Endothelial cell of umbilical vein (primary cell): ENCODE data around the gene PRKAG2. TPM values are rescaled to one million over a fixed set of nuclear protein-coding genes. Genes with fewer than 3 reads are reported as not detected.

Experiments used
- BruUV-seq: library from RNA; stranded (reverse); fragments of 400-500 nt; replicated peaks from 2 replicates; lab custom pipeline; 2021; lab: Mats Ljungman, UMichigan
- CTCF ChIA-PET: fragments of 300-600, 350-600 bp; sonication (Branson Sonifier 250); formaldehyde crosslinking; loops from one replicate; lab custom pipeline; 2021; ENCODE audit warnings: antibody characterized with exemption, inconsistent platforms; lab: Charles Lee
- POLR2A ChIA-PET: fragments of 300-600, 350-600 bp; sonication (Branson Sonifier 250); formaldehyde crosslinking; loops from one replicate; lab custom pipeline; 2021; ENCODE audit warnings: antibody characterized with exemption, inconsistent platforms; lab: Charles Lee
- DNase-seq: peaks from one replicate; pipeline ENCODE4 v3.0.0-alpha.2; 2011; ENCODE audit warnings: low read depth, low spot score
- FAIRE-seq: peaks from 2 replicates; lab custom pipeline; 2011; peaks lifted over from hg19 to GRCh38; lab: Jason Lieb, UNC
- H2AFZ ChIP-seq: 2 replicates; pipeline ENCODE4 v1.6.0; 2012; ENCODE audit warnings: low read depth, low read length, control low read depth, inconsistent platforms
- H3K27ac ChIP-seq: 2 replicates; pipeline ENCODE4 v1.5.1; 2011; ENCODE audit warnings: low read depth, mild to moderate bottlenecking, control low read depth, low read length, moderate library complexity; ENCODE audit not compliant: insufficient read depth
- H3K27me3 ChIP-seq, 2 experiments: 2 replicates each; pipeline versions ENCODE4 v1.6.0 to v1.6.1; 2011; ENCODE audit warnings: low read length in 2 of 2, mixed read lengths in 1 of 2; ENCODE audit not compliant: control insufficient read depth in 2 of 2, insufficient read depth in 2 of 2
- H3K36me3 ChIP-seq, 2 experiments: 2 replicates in 1 of 2; 3 replicates in 1 of 2; pipeline ENCODE4 v1.5.1; 2011; ENCODE audit warnings: low read length in 2 of 2, mild to moderate bottlenecking in 1 of 2, moderate library complexity in 1 of 2; ENCODE audit not compliant: control insufficient read depth in 2 of 2, insufficient read depth in 2 of 2; ENCODE audit errors: extremely low read depth in 1 of 2
- H3K4me1 ChIP-seq: 3 replicates; pipeline ENCODE4 v1.5.1; 2011; ENCODE audit warnings: mild to moderate bottlenecking, low read length; ENCODE audit not compliant: control insufficient read depth, insufficient read depth; ENCODE audit errors: extremely low read depth
- H3K4me2 ChIP-seq: 2 replicates; pipeline ENCODE4 v1.6.1; 2011; ENCODE audit warnings: low read length, control low read depth, mixed read lengths; ENCODE audit not compliant: insufficient read depth
- H3K4me3 ChIP-seq, 3 experiments: fragments of 200-600 bp in 1 of 3; sonication (generic), shearing (Covaris generic) in 1 of 3; replicated peaks in 1 of 3; 2 replicates each; pipeline ENCODE4 v1.5.1; 2011 to 2016; ENCODE audit warnings: control low read depth in 3 of 3, low read length in 3 of 3, mild to moderate bottlenecking in 2 of 3, inconsistent platforms in 1 of 3, low read depth in 1 of 3, moderate library complexity in 1 of 3; ENCODE audit not compliant: insufficient read depth in 1 of 3
- H3K79me2 ChIP-seq: 2 replicates; pipeline ENCODE4 v1.6.0; 2012; ENCODE audit warnings: low read length, inconsistent platforms; ENCODE audit not compliant: control insufficient read depth, insufficient read depth
- H3K9ac ChIP-seq: replicated peaks from 2 replicates; pipeline ENCODE3; 2011; ENCODE audit warnings: low read length, control low read depth; ENCODE audit not compliant: insufficient read depth; ENCODE audit errors: extremely low read depth
- H3K9me1 ChIP-seq: replicated peaks from 3 replicates; pipeline ENCODE4 v1.6.0; 2011; ENCODE audit warnings: mild to moderate bottlenecking, low read length; ENCODE audit not compliant: control insufficient read depth, insufficient read depth; ENCODE audit errors: extremely low read depth
- H3K9me3 ChIP-seq: replicated peaks from 2 replicates; pipeline ENCODE4 v1.5.1; 2012; ENCODE audit warnings: low read length, inconsistent platforms; ENCODE audit not compliant: control insufficient read depth, insufficient read depth
- H4K20me1 ChIP-seq: replicated peaks from 2 replicates; pipeline ENCODE3; 2011; ENCODE audit warnings: mild to moderate bottlenecking, low read length; ENCODE audit not compliant: control insufficient read depth, insufficient read depth; ENCODE audit errors: extremely low read depth
- EZH2 ChIP-seq: IDR thresholded peaks from 2 replicates; pipeline ENCODE4 v1.6.1; 2012; ENCODE audit warnings: borderline replicate concordance, low read depth, mild to moderate bottlenecking, moderate library complexity, low read length, inconsistent platforms; ENCODE audit not compliant: severe bottlenecking
- FOS ChIP-seq: IDR thresholded peaks from 2 replicates; pipeline ENCODE4 v1.6.1; 2011; ENCODE audit warnings: mild to moderate bottlenecking, low read length, moderate library complexity, borderline replicate concordance; ENCODE audit not compliant: insufficient read depth
- GATA2 ChIP-seq: IDR thresholded peaks from 2 replicates; pipeline ENCODE4 v1.7.0; 2011; ENCODE audit warnings: low read depth, mild to moderate bottlenecking, moderate library complexity, mixed read lengths, low read length; ENCODE audit not compliant: insufficient read length, insufficient read depth
- JUN ChIP-seq: IDR thresholded peaks from 2 replicates; pipeline ENCODE4 v1.6.1; 2011; ENCODE audit warnings: borderline replicate concordance, low read depth; ENCODE audit not compliant: insufficient read length, insufficient read depth
- MYC ChIP-seq: IDR thresholded peaks from one replicate; pipeline ENCODE4 v1.6.1; 2011; ENCODE audit warnings: mild to moderate bottlenecking, low read depth, low read length
- POLR2A ChIP-seq: IDR thresholded peaks from 2 replicates; pipeline ENCODE4 v1.6.1; 2012; ENCODE audit warnings: low read depth, mild to moderate bottlenecking, control low read depth, low read length
- POLR2AphosphoS5 ChIP-seq: IDR thresholded peaks from 2 replicates; pipeline ENCODE4 v1.6.1; 2012; ENCODE audit warnings: low read depth, mild to moderate bottlenecking, control low read depth, low read length, moderate library complexity; ENCODE audit not compliant: insufficient read depth
- dilution Hi-C: fragments of 300-500 bp; cut with MboI; formaldehyde crosslinking; loops from one replicate; pipeline ENCODE4 v1.15.0; 2019; ENCODE audit warnings: low sequenced_read_pairs; ENCODE audit not compliant: extremely low pct_ligation_motif_present
- intact Hi-C: fragments of 100-400 bp; cut with micrococcal nuclease; formaldehyde crosslinking; loops from one replicate; pipeline ENCODE4 v1.10.0; 2022
- polyA plus RNA-seq, 4 experiments: library from polyadenylated mRNA; depleted of rRNA in 3 of 4; stranded (reverse) in 3 of 4; unstranded in 1 of 4; fragments of >200 nt; gene quantifications; 2 replicates each; pipeline versions ENCODE4 v1.2.1 to v1.2.3, GENCODE V29; 2011 to 2012; ENCODE audit warnings: missing spikeins in 1 of 4
- total RNA-seq: library from RNA; stranded (reverse); gene quantifications from 2 replicates; pipeline ENCODE4 v1.2.3, GENCODE V29; 2021
- TF ChIP-seq, protein P1 (sequence below), 2 donors: IDR thresholded peaks; 1 replicate in 1 of 2; 2 replicates in 1 of 2; pipeline ENCODE4 v1.5.1; 2011; ENCODE audit warnings: low read length in 2 of 2, mild to moderate bottlenecking in 2 of 2, moderate library complexity in 2 of 2, control low read depth in 1 of 2, inconsistent platforms in 1 of 2, low read depth in 1 of 2; ENCODE audit not compliant: insufficient read depth in 1 of 2; ENCODE audit errors: extremely low read depth in 1 of 2
- TF ChIP-seq, protein P2 (sequence below): IDR thresholded peaks from 2 replicates; pipeline ENCODE4 v1.6.1; 2011; ENCODE audit not compliant: insufficient read depth, insufficient read length

The PRKAG2 gene
- total and polyA plus RNA-seq, 2 donors (not counting 3 experiments of a cell fraction or from before 2014, with no cell fraction given) = 19.3 to 51.5 TPM

DNA sequence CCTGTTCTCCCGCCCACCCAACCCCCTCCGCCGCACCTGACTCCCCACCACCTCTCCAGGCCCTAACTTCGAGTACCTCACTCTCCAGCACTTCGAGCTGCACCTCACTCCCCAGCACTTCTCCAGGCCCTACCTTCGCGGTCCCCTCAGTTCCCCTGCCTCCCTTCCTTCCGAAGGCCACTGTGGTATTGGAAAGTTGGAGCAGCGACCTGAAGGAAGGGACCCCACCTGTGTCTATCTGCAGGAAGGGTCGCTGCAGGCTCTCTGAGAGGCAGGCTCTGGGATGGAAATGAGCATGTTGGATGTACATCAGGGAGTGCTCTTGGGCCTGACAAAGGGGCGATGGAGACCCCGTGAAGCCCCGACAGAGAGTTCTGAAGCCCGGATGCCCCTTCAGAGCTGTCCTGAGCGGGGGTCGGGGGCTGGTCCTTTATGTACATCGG lies 122.2 kb downstream of the PRKAG2 start:
- H3K4me2 ChIP-seq = no peak overlapping the region
- H3K4me1 ChIP-seq = peaks cover 18% of the 10 kb centered on the region
- H3K4me3 ChIP-seq = no peak overlapping the region
- no peaks in the 10 kb centered on the region for H3K79me2 ChIP-seq
- dilution Hi-C loops (no loop called here), intact Hi-C loops (loop anchor here (1.0 to 2.0 kb wide), 9 partner anchors 18 to 391 kb away; no protein-coding TSS in a partner anchor)
- H3K36me3 ChIP-seq = no peaks in the 10 kb centered on the region
- CTCF ChIA-PET = interaction anchor here (0.7 to 2.2 kb wide), 17 partner anchors 10 to 306 kb away, joined by 3 to 23 read pairs (median 6); no protein-coding TSS in a partner anchor
- H3K9me1 ChIP-seq = no peaks in the 10 kb centered on the region
- H3K9me3 ChIP-seq = no peaks in the 10 kb centered on the region
- H3K27ac ChIP-seq = peak overlapping the region; percentile 83
- POLR2A ChIA-PET = no interaction called here
- peak overlapping the region; percentile 36 for H3K9ac ChIP-seq
- H2AFZ ChIP-seq = no peak overlapping the region
- BruUV-seq = TSS peak; percentile 47
- H4K20me1 ChIP-seq = no peaks in the 10 kb centered on the region
- TF ChIP-seq, protein P1, sequence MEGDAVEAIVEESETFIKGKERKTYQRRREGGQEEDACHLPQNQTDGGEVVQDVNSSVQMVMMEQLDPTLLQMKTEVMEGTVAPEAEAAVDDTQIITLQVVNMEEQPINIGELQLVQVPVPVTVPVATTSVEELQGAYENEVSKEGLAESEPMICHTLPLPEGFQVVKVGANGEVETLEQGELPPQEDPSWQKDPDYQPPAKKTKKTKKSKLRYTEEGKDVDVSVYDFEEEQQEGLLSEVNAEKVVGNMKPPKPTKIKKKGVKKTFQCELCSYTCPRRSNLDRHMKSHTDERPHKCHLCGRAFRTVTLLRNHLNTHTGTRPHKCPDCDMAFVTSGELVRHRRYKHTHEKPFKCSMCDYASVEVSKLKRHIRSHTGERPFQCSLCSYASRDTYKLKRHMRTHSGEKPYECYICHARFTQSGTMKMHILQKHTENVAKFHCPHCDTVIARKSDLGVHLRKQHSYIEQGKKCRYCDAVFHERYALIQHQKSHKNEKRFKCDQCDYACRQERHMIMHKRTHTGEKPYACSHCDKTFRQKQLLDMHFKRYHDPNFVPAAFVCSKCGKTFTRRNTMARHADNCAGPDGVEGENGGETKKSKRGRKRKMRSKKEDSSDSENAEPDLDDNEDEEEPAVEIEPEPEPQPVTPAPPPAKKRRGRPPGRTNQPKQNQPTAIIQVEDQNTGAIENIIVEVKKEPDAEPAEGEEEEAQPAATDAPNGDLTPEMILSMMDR (IDR thresholded peaks at IDR 0.05; ENCODE audit: extremely low read depth in 1 of 2, insufficient read depth in 1 of 2, low read depth in 1 of 2, low read length in 2 of 2) = no peak
- TF ChIP-seq JUN (no peak), POLR2AphosphoS5 (no peak)
- FAIRE-seq (no peak), DNase-seq (no peak)
- no peaks in the 10 kb centered on the region for H3K27me3 ChIP-seq

DNA sequence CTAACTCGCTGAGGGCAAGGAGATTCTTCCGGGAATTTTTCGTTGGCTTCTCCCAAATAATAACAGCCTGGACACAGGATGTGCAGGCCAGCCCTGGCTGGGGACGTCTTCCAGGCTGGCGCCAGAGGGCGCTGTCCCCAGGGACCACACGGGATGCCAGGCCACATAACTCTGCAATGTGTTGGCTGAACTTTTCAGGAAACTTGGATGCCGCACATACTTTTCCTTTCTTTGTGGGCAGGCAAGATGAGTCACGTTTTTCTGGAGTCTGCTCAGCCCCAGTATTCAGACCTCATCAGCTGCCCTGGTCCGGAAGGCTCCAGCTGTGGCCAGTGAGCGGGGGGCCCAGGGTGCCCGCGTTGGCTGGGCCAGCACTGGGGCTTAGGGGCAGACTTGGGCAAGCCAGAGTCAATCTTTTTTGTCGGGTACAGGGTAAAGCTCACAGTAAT lies 122.7 kb downstream of the PRKAG2 start:
- Histone ChIP-seq H3K4me3 (no peak overlapping the region), H3K36me3 (no peaks in the 10 kb centered on the region), H3K4me1 (peaks cover 18% of the 10 kb centered on the region), H3K9me3 (no peaks in the 10 kb centered on the region), H3K79me2 (no peaks in the 10 kb centered on the region), H3K4me2 (no peak overlapping the region), H2AFZ (peak overlapping the region; percentile 78), H3K9ac (peak overlapping the region; percentile 36), H3K27ac (peak overlapping the region; percentile 83), H4K20me1 (no peaks in the 10 kb centered on the region), H3K9me1 (no peaks in the 10 kb centered on the region), H3K27me3 (no peaks in the 10 kb centered on the region)
- POLR2A ChIA-PET = no interaction called here
- BruUV-seq = no TSS peak
- CTCF ChIA-PET = interaction anchor here (0.7 to 2.2 kb wide), 18 partner anchors 10 to 306 kb away, joined by 3 to 23 read pairs (median 6); no protein-coding TSS in a partner anchor
- FAIRE-seq (peak; percentile 99), DNase-seq (peak; percentile 97)
- TF ChIP-seq GATA2 = peak; percentile 32
- TF ChIP-seq MYC = no peak
- TF ChIP-seq, protein P2, sequence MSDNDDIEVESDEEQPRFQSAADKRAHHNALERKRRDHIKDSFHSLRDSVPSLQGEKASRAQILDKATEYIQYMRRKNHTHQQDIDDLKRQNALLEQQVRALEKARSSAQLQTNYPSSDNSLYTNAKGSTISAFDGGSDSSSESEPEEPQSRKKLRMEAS = no peak
- TF ChIP-seq POLR2AphosphoS5 = peak; percentile 99
- TF ChIP-seq, protein P1 (IDR thresholded peaks at IDR 0.05; ENCODE audit: extremely low read depth in 1 of 2, insufficient read depth in 1 of 2, low read depth in 1 of 2, low read length in 2 of 2) = peak; percentile 97 to 99
- peak; percentile 66 for TF ChIP-seq POLR2A
- peak; percentile 97 for TF ChIP-seq FOS
- no peak for TF ChIP-seq EZH2
- peak; percentile 98 for TF ChIP-seq JUN
- intact Hi-C loops = loop anchor here (1.0 to 2.0 kb wide), 9 partner anchors 18 to 391 kb away; no protein-coding TSS in a partner anchor
- dilution Hi-C loops = no loop called here
